Measurements from ENCODE around the gene DCK.
"Not testable (repeated sequence)": the region's sequence is repeated elsewhere in the genome, so short reads cannot be mapped to it uniquely, and the experiment has no call there.

The DCK gene

GRCh38 chr4:71017391-71017790, 23.9 kb downstream of the DCK start:
- ATAC-seq, H3K4me3 Mint-ChIP-seq, H3K9me3 Mint-ChIP-seq, H3K27ac Mint-ChIP-seq, H3K4me1 Mint-ChIP-seq, H3K27me3 Mint-ChIP-seq, DNase-seq: not testable (repeated sequence)

- no peak for DNase-seq
- no peak for ATAC-seq
- no peaks in the 10 kb centered on the region for H3K27me3 Mint-ChIP-seq
- H3K4me1 Mint-ChIP-seq, result no peaks in the 10 kb centered on the region
- no peak overlapping the region for H3K27ac Mint-ChIP-seq
- no peak overlapping the region for H3K4me3 Mint-ChIP-seq
- no peaks in the 10 kb centered on the region for H3K9me3 Mint-ChIP-seq
Measured at GRCh38 chr4:71020611-71021010, 27.2 kb downstream of the DCK start.

- Mint-ChIP-seq H3K4me3 (no peak overlapping the region), H3K27ac (no peak overlapping the region), H3K9me3 (no peaks in the 10 kb centered on the region), H3K4me1 (no peaks in the 10 kb centered on the region), H3K27me3 (no peaks in the 10 kb centered on the region)
- no peak for DNase-seq
- ATAC-seq, result no peak
Measured at GRCh38 chr4:71025654-71026053, 32.2 kb downstream of the DCK start.

GRCh38 chr4:71026086-71026485, 32.6 kb downstream of the DCK start:
- Mint-ChIP-seq H3K27me3 (no peaks in the 10 kb centered on the region), H3K27ac (no peak overlapping the region), H3K9me3 (no peaks in the 10 kb centered on the region), H3K4me1 (no peaks in the 10 kb centered on the region), H3K4me3 (no peak overlapping the region)
- ATAC-seq (no peak), DNase-seq (no peak)

- ATAC-seq (no peak), DNase-seq (no peak)
- H3K27ac Mint-ChIP-seq, result no peak overlapping the region
- H3K27me3 Mint-ChIP-seq, result no peaks in the 10 kb centered on the region
- no peaks in the 10 kb centered on the region for H3K4me1 Mint-ChIP-seq
- no peaks in the 10 kb centered on the region for H3K9me3 Mint-ChIP-seq
- no peak overlapping the region for H3K4me3 Mint-ChIP-seq
Measured at GRCh38 chr4:71027611-71028010, 34.2 kb downstream of the DCK start.

- Mint-ChIP-seq H3K27ac (no peak overlapping the region), H3K4me1 (no peaks in the 10 kb centered on the region), H3K9me3 (no peaks in the 10 kb centered on the region), H3K27me3 (no peaks in the 10 kb centered on the region), H3K4me3 (no peak overlapping the region)
- DNase-seq, result no peak
- ATAC-seq, result no peak
Measured at GRCh38 chr4:71029504-71029903, 36.1 kb downstream of the DCK start.

- DNase-seq, H3K4me1 Mint-ChIP-seq, ATAC-seq, H3K9me3 Mint-ChIP-seq, H3K4me3 Mint-ChIP-seq, H3K27me3 Mint-ChIP-seq: not testable (repeated sequence)
- peak overlapping the region in 1 of 2 donors; percentile 86 for H3K27ac Mint-ChIP-seq
Measured at GRCh38 chr4:71032106-71032505, 38.7 kb downstream of the DCK start.

- Mint-ChIP-seq H3K4me1 (no peaks in the 10 kb centered on the region), H3K4me3 (no peak overlapping the region), H3K9me3 (peaks cover 5 to 17% of the 10 kb centered on the region in 2 donors), H3K27ac (no peak overlapping the region), H3K27me3 (no peaks in the 10 kb centered on the region)
- ATAC-seq, result peak; percentile 33
- no peak for DNase-seq
Measured at GRCh38 chr4:71045256-71045655, 51.8 kb downstream of the DCK start.

- Mint-ChIP-seq H3K27ac (no peak overlapping the region), H3K4me1 (no peaks in the 10 kb centered on the region), H3K4me3 (no peak overlapping the region), H3K9me3 (peaks cover 0 to 10% of the 10 kb centered on the region in 2 donors), H3K27me3 (no peaks in the 10 kb centered on the region)
- DNase-seq (no peak), ATAC-seq (no peak)
Measured at GRCh38 chr4:71049395-71049794, 55.9 kb downstream of the DCK start.

- H3K4me3 Mint-ChIP-seq, result no peak overlapping the region
- H3K9me3 Mint-ChIP-seq, result peaks cover 0 to 5% of the 10 kb centered on the region in 2 donors
- no peak overlapping the region for H3K27ac Mint-ChIP-seq
- H3K27me3 Mint-ChIP-seq, result no peaks in the 10 kb centered on the region
- no peak for DNase-seq
- ATAC-seq, result no peak
- no peaks in the 10 kb centered on the region for H3K4me1 Mint-ChIP-seq
Measured at GRCh38 chr4:71050809-71051208, 57.4 kb downstream of the DCK start.

- DNase-seq (no peak), ATAC-seq (no peak)
- no peak overlapping the region for H3K27ac Mint-ChIP-seq
- no peaks in the 10 kb centered on the region for H3K4me1 Mint-ChIP-seq
- H3K9me3 Mint-ChIP-seq, result peaks cover 0 to 5% of the 10 kb centered on the region in 2 donors
- no peaks in the 10 kb centered on the region for H3K27me3 Mint-ChIP-seq
- H3K4me3 Mint-ChIP-seq, result no peak overlapping the region
Measured at GRCh38 chr4:71052034-71052433, 58.6 kb downstream of the DCK start.

- Mint-ChIP-seq H3K27ac (no peak overlapping the region), H3K27me3 (no peaks in the 10 kb centered on the region)
Measured at GRCh38 chr4:71052716-71053115, 59.3 kb downstream of the DCK start.

GRCh38 chr4:71053613-71054012, 60.2 kb downstream of the DCK start:
- ATAC-seq, H3K4me3 Mint-ChIP-seq, H3K9me3 Mint-ChIP-seq, H3K27ac Mint-ChIP-seq, H3K27me3 Mint-ChIP-seq, H3K4me1 Mint-ChIP-seq, DNase-seq: not testable (repeated sequence)

More at GRCh38 chr4:71052716-71053115, 59.3 kb downstream of the DCK start:
- ATAC-seq, result no peak
- Mint-ChIP-seq H3K4me1 (no peaks in the 10 kb centered on the region), H3K9me3 (peaks cover 0 to 5% of the 10 kb centered on the region in 2 donors), H3K4me3 (no peak overlapping the region)
- DNase-seq, result no peak

- H3K9me3 Mint-ChIP-seq, H3K27me3 Mint-ChIP-seq, H3K4me1 Mint-ChIP-seq, H3K4me3 Mint-ChIP-seq, H3K27ac Mint-ChIP-seq, DNase-seq, ATAC-seq: not testable (repeated sequence)
Measured at GRCh38 chr4:71059573-71059972, 66.1 kb downstream of the DCK start.

- DNase-seq, result no peak
- Mint-ChIP-seq H3K27me3 (no peaks in the 10 kb centered on the region), H3K27ac (no peak overlapping the region), H3K4me3 (no peak overlapping the region), H3K9me3 (no peaks in the 10 kb centered on the region), H3K4me1 (no peaks in the 10 kb centered on the region)
- ATAC-seq, result no peak
Measured at GRCh38 chr4:71062436-71062835, 69.0 kb downstream of the DCK start.

GRCh38 chr4:71063711-71064110, 70.3 kb downstream of the DCK start:
- DNase-seq (no peak), ATAC-seq (no peak)
- Mint-ChIP-seq H3K4me1 (no peaks in the 10 kb centered on the region), H3K4me3 (no peak overlapping the region), H3K27me3 (no peaks in the 10 kb centered on the region), H3K27ac (no peak overlapping the region), H3K9me3 (no peaks in the 10 kb centered on the region)

- no peak overlapping the region for H3K4me3 Mint-ChIP-seq
- no peaks in the 10 kb centered on the region for H3K9me3 Mint-ChIP-seq
- no peaks in the 10 kb centered on the region for H3K4me1 Mint-ChIP-seq
- ATAC-seq (no peak), DNase-seq (no peak)
- no peaks in the 10 kb centered on the region for H3K27me3 Mint-ChIP-seq
- H3K27ac Mint-ChIP-seq, result no peak overlapping the region
Measured at GRCh38 chr4:71064521-71064920, 71.1 kb downstream of the DCK start.

Measured in stimulated activated naive CD8-positive, alpha-beta T cell treated with anti-CD3 and anti-CD28 coated beads, Interleukin-15, amount 100 ng/mL, for 72 hours (primary cell).